Measurements from ENCODE around the gene ELOF1.

Gene ELOF1

DNA sequence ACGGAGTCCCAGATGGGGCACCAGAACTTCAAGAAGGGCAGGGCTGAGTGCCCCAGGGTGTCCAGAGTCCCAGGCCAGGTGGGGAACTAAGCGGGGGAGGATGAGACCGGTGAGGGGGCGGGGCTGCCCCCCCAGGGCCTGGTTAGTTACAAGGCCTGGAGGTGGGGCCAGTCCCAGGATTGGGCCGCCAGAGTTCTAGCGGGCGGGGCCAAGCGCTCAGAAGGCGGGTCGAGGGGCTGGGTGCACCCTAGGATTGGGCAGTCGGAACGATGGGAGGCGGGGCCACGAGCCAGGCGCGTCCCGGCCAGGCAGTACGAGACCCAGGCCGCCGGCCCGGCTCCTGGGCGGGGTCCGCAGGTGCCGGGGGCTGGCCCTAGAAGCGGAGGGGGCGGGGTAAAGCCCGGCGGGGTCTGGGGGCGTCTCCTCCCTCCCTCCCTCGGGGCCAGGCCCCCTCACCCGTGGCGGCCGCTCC is 54.0 kb downstream of the ELOF1 start:
- no peaks in the 10 kb centered on the region for H3K27me3 ChIP-seq (replicated peaks in 2 of 5; ENCODE audit: control insufficient read depth in 4 of 5, insufficient read depth in 5 of 5, low read length in 4 of 5)
- H3K4me1 ChIP-seq (ENCODE audit: control extremely low read depth in 1 of 4, control insufficient read depth in 4 of 4, insufficient read depth in 4 of 4, low read length in 3 of 4) = peaks cover 0 to 16% (median 15%) of the 10 kb centered on the region in 4 experiments
- ChIA-PET POLR2A (no interaction called here), CTCF (no interaction called here)
- H3K4me3 ChIP-seq (ENCODE audit: control insufficient read depth in 1 of 7, extremely low read depth in 1 of 7, insufficient read depth in 4 of 7, low read depth in 2 of 7, low read length in 6 of 7) = peak overlapping the region; percentile 73 to 89 (median 81)
- peaks cover 0 to 3% (median 0%) of the 10 kb centered on the region in 4 experiments for H3K36me3 ChIP-seq (ENCODE audit: control insufficient read depth in 4 of 4, insufficient read depth in 4 of 4, low read length in 3 of 4)
- no peaks in the 10 kb centered on the region for H3K9me3 ChIP-seq (ENCODE audit: control extremely low read depth in 1 of 5, control insufficient read depth in 4 of 5, insufficient read depth in 2 of 5, low read depth in 1 of 5, low read length in 4 of 5)
- peak; percentile 95 to 97 (median 97) for DNase-seq
- peak overlapping the region; percentile 58 to 93 for H3K27ac ChIP-seq (ENCODE audit: insufficient read depth in 1 of 2, low read depth in 1 of 2, low read length in 2 of 2, poor library complexity in 1 of 2, severe bottlenecking in 2 of 2)
- under 1% methylated on average over 18 of the region's 33 CpGs for WGBS (ENCODE audit: insufficient coverage)

DNA sequence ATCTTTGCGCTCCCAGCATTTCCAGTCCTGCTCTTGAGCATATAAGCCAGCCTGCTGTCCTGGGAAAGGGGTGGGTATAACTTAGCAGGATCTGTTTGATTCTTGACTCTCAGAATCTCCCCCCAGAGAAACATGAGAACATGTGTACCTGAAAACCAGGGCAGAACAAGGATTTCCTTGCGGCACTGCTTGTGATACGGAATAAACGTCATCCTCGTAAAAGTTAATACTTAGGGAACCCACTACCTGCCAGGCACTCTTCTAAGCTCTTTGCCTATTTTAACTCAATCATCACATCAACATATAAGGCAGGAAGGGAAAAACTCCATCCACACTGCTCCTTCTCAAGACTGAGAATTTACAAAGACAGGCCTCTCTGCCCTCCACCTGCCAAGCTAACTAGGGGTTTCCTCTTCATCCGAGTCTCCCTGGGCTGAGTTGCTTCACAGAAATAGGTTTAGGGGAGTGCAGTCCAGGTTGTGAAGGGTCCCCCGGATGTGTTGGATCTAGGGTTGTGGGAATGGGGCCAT is 54.5 kb downstream of the ELOF1 start:
- WGBS (ENCODE audit: insufficient coverage) = 73% methylated on average over 6 of the region's 7 CpGs
- peak overlapping the region in 1 of 2 experiments; percentile 93 for H3K27ac ChIP-seq (ENCODE audit: insufficient read depth in 1 of 2, low read depth in 1 of 2, low read length in 2 of 2, poor library complexity in 1 of 2, severe bottlenecking in 2 of 2)
- no peaks in the 10 kb centered on the region for H3K9me3 ChIP-seq (ENCODE audit: control extremely low read depth in 1 of 5, control insufficient read depth in 4 of 5, insufficient read depth in 2 of 5, low read depth in 1 of 5, low read length in 4 of 5)
- ChIA-PET POLR2A (no interaction called here), CTCF (no interaction called here)
- H3K4me1 ChIP-seq (ENCODE audit: control extremely low read depth in 1 of 4, control insufficient read depth in 4 of 4, insufficient read depth in 4 of 4, low read length in 3 of 4) = peaks cover 0 to 16% (median 15%) of the 10 kb centered on the region in 4 experiments
- H3K27me3 ChIP-seq (replicated peaks in 2 of 5; ENCODE audit: control insufficient read depth in 4 of 5, insufficient read depth in 5 of 5, low read length in 4 of 5) = no peaks in the 10 kb centered on the region
- peak overlapping the region in 6 of 7 experiments; percentile 59 to 89 (median 80) for H3K4me3 ChIP-seq (ENCODE audit: control insufficient read depth in 1 of 7, extremely low read depth in 1 of 7, insufficient read depth in 4 of 7, low read depth in 2 of 7, low read length in 6 of 7)
- DNase-seq = no peak
- peaks cover 0 to 3% (median 0%) of the 10 kb centered on the region in 4 experiments for H3K36me3 ChIP-seq (ENCODE audit: control insufficient read depth in 4 of 4, insufficient read depth in 4 of 4, low read length in 3 of 4)
